NCI-H146 (cell line): ENCODE results near the gene TENT5C.
A peak's percentile ranks its signal among the peaks of the same experiment; 100 is the strongest.
"Not testable (repeated sequence)": the region's sequence is repeated elsewhere in the genome, so short reads cannot be mapped to it uniquely, and the experiment has no call there.

Experiments used
- DNase-seq: peaks from one replicate; lab custom pipeline; 2025; lab: John Stamatoyannopoulos, UW

TENT5C gene

GRCh38 chr1:117605774-117606648 is at the start of gene TENT5C:
Gene TENT5C (plus strand): TSS chr1:117606048. CDS start chr1:117622869, 16,821 bp downstream.
- DNase-seq: peak; percentile 97

- DNase-seq: no peak
These were observed 49.5 kb upstream of the TENT5C start for GRCh38 chr1:117556341-117556740.

- no peak for DNase-seq
These were observed 48.9 kb upstream of the TENT5C start for GRCh38 chr1:117556976-117557375.

- DNase-seq: not testable (repeated sequence)
These were observed 47.4 kb upstream of the TENT5C start for GRCh38 chr1:117558451-117558850.

GRCh38 chr1:117559139-117559538 is 46.7 kb upstream of the TENT5C start:
- no peak for DNase-seq

GRCh38 chr1:117559985-117560384 is 45.9 kb upstream of the TENT5C start:
- DNase-seq: no peak

- no peak for DNase-seq
These were observed 44.8 kb upstream of the TENT5C start for GRCh38 chr1:117561071-117561470.

GRCh38 chr1:117561551-117561950 is 44.3 kb upstream of the TENT5C start:
- peak; percentile 26 for DNase-seq

- DNase-seq: peak; percentile 75
These were observed 43.0 kb upstream of the TENT5C start for GRCh38 chr1:117562581-117563491.

- DNase-seq: no peak
These were observed 42.4 kb upstream of the TENT5C start for GRCh38 chr1:117563492-117563875.

- no peak for DNase-seq
These were observed 41.4 kb upstream of the TENT5C start for GRCh38 chr1:117564227-117565075.

- no peak for DNase-seq
These were observed 40.7 kb upstream of the TENT5C start for GRCh38 chr1:117565076-117565556.

GRCh38 chr1:117565745-117566455 is 39.9 kb upstream of the TENT5C start:
- DNase-seq: peak; percentile 84

GRCh38 chr1:117566556-117566955 is 39.3 kb upstream of the TENT5C start:
- no peak for DNase-seq

GRCh38 chr1:117567435-117567834 is 38.4 kb upstream of the TENT5C start:
- no peak for DNase-seq

GRCh38 chr1:117567976-117568375 is 37.9 kb upstream of the TENT5C start:
- DNase-seq: no peak

- DNase-seq: no peak
These were observed 36.8 kb upstream of the TENT5C start for GRCh38 chr1:117568999-117569398.

- DNase-seq: no peak
These were observed 36.0 kb upstream of the TENT5C start for GRCh38 chr1:117569856-117570255.

GRCh38 chr1:117570988-117571409 is 34.8 kb upstream of the TENT5C start:
- peak; percentile 59 for DNase-seq

GRCh38 chr1:117571496-117571895 is 34.4 kb upstream of the TENT5C start:
- no peak for DNase-seq

- no peak for DNase-seq
These were observed 33.3 kb upstream of the TENT5C start for GRCh38 chr1:117572546-117572945.
